IPS-NIHi7 (cell line): Measurements from ENCODE around the gene SPPL2A.
"Not testable (repeated sequence)": the region's sequence is repeated elsewhere in the genome, so short reads cannot be mapped to it uniquely, and the experiment has no call there.

Experiments used
- DNase-seq: peaks from one replicate; pipeline ENCODE4 v3.0.0; 2012; ENCODE audit warnings: mixed read lengths; ENCODE audit errors: extremely low spot score

SPPL2A gene

DNA sequence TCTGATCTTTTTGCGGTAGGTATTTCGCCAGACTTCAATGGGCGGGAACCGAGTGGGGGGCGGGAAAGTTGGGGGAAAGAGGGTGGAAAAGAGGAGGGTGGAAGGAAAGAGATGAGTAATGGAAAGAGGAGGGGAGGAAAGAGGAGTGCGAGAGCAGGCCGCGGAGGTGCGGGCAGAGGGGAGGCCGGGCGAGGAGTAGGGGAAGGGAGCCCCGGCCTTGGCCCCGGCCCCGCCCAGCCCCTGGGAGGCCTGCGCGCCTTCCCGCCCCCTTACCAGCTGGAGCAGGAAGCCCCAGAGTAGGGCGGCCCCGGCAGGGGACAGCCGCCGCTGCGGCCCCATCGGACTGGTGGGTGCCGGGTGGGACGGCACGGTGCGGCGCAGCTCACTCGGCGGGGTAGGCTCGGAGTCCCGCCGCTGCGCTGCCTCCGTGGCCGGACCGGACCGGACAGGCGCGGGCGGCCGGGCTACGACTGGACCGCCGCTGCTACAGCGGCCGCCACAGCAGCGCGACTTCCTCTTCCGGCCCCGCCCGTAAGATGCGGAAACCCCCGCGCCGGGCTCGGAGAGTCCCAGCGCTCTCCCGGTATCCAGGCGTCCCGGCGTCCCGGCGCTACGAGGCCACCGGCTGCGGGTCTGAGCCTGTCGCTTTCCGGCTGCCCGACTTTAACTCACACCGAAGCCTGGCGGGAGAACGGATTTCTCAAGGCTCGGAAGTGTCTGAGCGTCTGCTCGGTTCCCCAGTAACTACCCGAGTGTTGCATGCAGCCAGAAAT, at the start of gene SPPL2A:
Gene SPPL2A, minus strand, starts transcription at position 512 of the 773 bp plus-strand sequence. Its CDS starts 173 bp downstream, at position 339.
- peak; percentile 98 for DNase-seq

- no peak for DNase-seq
Measured at GRCh38 chr15:50814634-50815033, 49.1 kb upstream of the SPPL2A start.

DNA sequence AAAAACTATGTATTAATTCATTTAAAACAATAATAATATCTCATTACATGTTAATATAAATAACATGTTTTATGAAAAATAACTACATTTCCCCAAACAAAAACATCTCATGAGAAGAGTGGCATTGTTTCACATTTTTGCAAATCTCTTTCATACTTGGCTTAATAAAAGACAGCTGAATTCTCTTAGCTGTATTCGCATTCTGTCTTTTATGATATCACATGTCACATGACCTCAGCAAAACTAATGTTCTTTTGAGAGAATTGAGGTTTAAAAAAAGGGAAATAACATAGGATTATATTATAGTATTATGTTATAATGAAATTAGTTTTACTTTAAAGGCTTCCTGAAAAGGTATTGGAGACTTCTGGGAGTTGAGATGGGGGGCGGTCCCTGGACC, 48.4 kb upstream of the SPPL2A start:
- no peak for DNase-seq

DNA sequence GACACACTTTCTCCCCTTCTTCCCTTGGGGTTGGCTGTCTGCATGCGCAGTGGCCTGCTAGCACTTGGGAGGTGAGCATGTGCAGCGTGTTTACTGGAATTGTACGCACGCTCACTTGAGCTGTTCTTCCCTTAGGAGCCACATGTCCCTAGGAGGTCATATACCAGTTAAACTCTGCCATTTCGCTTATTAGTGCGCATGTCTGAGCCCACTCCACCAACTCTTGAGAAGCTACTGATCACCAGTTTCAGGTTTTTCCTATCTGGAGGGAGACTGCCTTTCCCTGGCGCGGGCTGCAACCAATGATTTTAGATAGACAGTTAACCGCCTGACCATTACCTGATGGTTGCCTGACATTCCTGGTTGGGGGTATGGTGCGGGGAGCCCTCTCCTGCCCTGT, 47.6 kb upstream of the SPPL2A start:
- DNase-seq, result no peak

DNA sequence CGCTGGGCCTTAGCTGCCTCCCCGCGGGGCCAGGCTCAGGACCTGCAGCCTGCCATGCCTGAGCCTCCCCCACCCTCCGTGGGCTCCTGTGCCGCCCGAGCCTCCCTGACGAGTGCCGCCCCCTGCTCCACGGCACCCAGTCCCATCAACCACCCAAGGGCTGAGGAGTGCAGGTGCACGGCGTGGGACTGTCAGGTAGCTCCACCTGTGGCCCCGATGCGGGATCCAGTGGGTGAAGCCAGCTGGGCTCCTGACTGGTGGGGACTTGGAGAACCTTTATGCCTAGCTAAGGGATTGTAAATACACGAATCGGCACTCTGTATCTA, 46.6 kb upstream of the SPPL2A start:
- DNase-seq, result not testable (repeated sequence)

DNA sequence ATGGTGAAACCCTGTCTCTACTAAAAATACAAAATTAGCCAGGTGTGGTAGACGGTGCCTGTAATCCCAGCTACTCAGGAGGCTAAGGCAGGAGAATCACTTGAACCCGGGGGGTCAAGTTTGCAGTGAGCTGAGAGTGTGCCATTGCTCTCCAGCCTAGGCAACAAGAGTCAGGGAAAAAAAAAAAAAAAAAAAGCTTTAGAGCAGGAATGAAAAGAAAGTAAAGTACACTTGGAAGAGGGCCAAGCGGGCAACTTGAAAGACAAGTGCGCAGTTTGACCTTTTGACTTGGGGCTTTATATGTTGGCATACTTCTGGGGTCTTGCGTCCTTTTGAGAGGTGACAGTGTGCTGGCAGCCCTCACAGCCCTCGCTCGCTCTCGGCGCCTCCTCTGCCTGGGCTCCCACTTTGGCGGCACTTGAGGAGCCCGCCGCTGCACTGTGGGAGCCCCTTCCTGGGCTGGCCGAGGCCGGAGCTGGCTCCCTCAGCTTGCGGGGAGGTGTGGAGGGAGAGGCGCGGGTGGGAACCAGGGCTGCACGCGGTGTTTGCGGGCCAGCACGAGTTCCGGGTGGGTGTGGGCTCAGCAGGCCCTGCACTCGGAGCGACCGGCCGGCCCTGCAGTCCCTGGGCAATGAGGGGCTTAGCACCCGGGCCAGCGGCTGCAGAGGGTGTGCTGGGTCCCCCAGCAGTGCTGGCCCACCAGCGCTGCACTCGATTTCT, 46.1 kb upstream of the SPPL2A start:
- not testable (repeated sequence) for DNase-seq

- DNase-seq, result no peak
Measured at GRCh38 chr15:50810128-50810527, 44.6 kb upstream of the SPPL2A start.

GRCh38 chr15:50808728-50809127, 43.2 kb upstream of the SPPL2A start:
- no peak for DNase-seq

GRCh38 chr15:50803479-50804180, 38.1 kb upstream of the SPPL2A start:
- DNase-seq, result no peak

GRCh38 chr15:50800715-50801114, 35.2 kb upstream of the SPPL2A start:
- DNase-seq, result no peak

DNA sequence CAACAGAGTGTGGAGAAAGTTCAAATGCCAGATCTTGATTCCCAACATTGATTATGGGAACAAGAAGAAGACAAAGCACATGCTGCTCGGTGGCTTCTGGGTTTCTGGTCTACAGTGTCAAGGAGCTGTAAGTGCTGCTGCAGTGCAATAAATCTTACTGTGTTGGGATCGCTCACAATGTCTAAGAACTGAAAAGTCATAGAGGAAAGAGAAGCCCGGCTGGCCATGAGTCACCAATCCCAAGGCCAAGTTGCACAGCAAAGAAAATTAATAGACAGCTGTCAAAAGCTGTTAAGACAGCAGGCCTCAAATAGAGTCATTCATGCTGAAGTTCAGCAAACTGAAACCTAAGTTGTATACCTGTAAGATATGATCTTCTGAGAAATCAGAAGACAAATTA, 33.2 kb upstream of the SPPL2A start:
- no peak for DNase-seq

GRCh38 chr15:50797926-50798325, 32.4 kb upstream of the SPPL2A start:
- DNase-seq, result no peak

GRCh38 chr15:50791486-50791885, 26.0 kb upstream of the SPPL2A start:
- DNase-seq, result no peak

GRCh38 chr15:50790778-50791453, 25.4 kb upstream of the SPPL2A start:
- DNase-seq, result no peak

DNA sequence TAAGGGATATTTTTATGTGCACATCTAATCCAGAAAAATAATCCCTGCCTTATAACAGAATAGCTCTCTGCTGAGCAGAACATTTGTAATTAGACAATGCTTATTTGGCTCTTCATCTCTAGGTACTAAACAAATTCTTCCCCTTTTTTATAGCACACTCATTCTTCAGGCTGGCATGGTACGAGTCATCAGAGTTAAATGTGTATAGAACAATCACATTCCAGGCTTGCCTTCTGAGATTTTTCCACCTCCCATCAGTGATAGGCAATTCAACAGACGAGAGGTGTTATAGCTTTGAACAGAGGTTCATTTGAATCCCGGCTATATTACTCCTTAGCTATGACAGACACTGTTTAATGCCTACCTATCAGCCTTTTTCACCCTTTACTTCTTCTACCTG, 21.4 kb upstream of the SPPL2A start:
- DNase-seq, result no peak

DNA sequence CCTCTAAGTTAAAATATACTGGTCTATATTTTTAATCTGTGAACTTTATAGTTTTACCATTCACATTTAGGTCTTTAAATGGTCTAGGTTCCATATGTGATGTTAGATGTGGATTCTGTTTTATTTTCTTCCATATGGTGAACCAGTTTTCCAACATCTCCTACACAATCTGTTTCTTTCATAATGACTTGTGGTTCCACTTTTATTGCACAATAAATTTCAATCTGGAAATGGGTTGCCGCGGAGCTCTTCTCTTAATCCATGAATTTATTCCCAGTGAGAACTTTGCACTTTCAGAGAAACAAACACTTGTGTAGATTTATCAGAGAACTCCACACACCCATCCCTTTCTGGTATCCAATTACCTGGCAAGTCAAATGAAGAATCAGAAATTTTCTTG, 20.9 kb upstream of the SPPL2A start:
- no peak for DNase-seq

GRCh38 chr15:50783895-50784294, 18.4 kb upstream of the SPPL2A start:
- no peak for DNase-seq

- no peak for DNase-seq
Measured at GRCh38 chr15:50783411-50783810, 17.9 kb upstream of the SPPL2A start.

DNA sequence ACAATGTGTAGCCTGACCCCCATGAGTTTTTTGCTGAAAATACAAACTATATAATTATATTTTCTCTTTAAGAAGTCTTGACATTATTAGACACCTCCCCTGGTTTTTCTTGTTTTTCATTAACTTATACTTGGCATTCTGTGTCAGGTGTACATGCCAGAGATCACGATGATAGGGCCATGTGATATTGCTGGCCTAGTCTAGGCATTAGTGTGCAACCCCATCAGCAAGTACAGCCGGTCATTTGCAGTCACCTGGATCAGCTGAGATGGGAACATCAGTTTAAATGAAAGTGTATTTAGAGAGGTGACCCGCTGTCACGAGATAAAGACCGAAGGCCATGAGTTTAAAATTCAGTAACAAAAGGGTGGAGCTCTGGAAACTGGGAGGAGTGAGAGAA, 12.6 kb upstream of the SPPL2A start:
- no peak for DNase-seq

- DNase-seq, result no peak
Measured at GRCh38 chr15:50777042-50777441, 11.5 kb upstream of the SPPL2A start.

DNA sequence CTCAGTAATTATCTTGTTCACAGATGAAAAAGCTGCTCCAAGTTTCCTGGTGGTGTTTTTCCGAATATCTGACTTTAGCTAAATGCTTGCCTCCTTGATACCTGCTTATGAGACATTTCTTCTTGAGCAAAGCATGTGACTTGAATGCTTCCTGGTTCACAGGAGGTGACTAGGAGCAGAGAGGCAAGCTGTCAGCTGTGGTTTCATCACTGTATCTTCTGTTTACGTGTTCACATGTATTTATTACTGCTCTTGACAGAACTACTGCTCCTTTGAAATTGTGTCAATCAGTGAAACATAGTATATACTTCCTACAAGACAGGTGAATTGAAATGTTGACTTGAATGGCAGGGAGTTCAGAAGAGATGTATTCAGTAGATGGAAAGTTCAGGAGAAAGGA, 8.9 kb upstream of the SPPL2A start:
- DNase-seq, result no peak

GRCh38 chr15:50773389-50773788, 7.9 kb upstream of the SPPL2A start:
- no peak for DNase-seq
